K562 (cell line): ENCODE results near the gene TMEM87A. TPM values are rescaled to one million over a fixed set of nuclear protein-coding genes. Genes with fewer than 3 reads are reported as not detected.

Experiments used
- ATF1 ChIP-seq, 2 experiments: fragments of 450-650 bp in 1 of 2; IDR thresholded peaks; 2 replicates each; pipeline ENCODE4 v1.6.1; 2016; ENCODE audit warnings: missing compliant biosample characterization in 1 of 2, missing genetic modification characterization in 1 of 2
- CBX8 ChIP-seq: fragments of 200-600 bp; sonication (generic); IDR thresholded peaks from 2 replicates; pipeline ENCODE4 v1.6.1; 2012; ENCODE audit warnings: borderline replicate concordance, mixed run types, low read depth, mild to moderate bottlenecking, moderate library complexity, mixed read lengths, low read length, control low read depth, inconsistent platforms; ENCODE audit not compliant: poor library complexity, severe bottlenecking; ENCODE audit errors: extremely low read depth
- DNMT1 ChIP-seq: fragments of 450-650 bp; IDR thresholded peaks from 2 replicates; pipeline ENCODE4 v1.6.1; 2016; ENCODE audit warnings: antibody characterized with exemption, mild to moderate bottlenecking
- EWSR1 ChIP-seq: fragments of 450-650 bp; IDR thresholded peaks from 2 replicates; pipeline ENCODE4 v1.6.1; 2018; ENCODE audit warnings: borderline replicate concordance, mild to moderate bottlenecking, low read depth, moderate library complexity; ENCODE audit not compliant: partially characterized antibody
- FOXA1 ChIP-seq: fragments of 450-650 bp; IDR thresholded peaks from 2 replicates; pipeline ENCODE4 v1.6.1; 2016; ENCODE audit warnings: mild to moderate bottlenecking, borderline replicate concordance
- KDM1A ChIP-seq, 2 experiments: fragments of 450-650 bp; IDR thresholded peaks; 2 replicates each; pipeline ENCODE4 v1.6.1; 2016; ENCODE audit warnings: mild to moderate bottlenecking in 2 of 2
- SMARCA5 ChIP-seq: fragments of 450-650 bp; IDR thresholded peaks from 2 replicates; pipeline ENCODE4 v1.6.1; 2016
- SMC3 ChIP-seq: conservative IDR thresholded peaks from 2 replicates; pipeline ENCODE4 v1.6.1; 2011; ENCODE audit warnings: low read depth, low read length, improper control_type of control experiment; ENCODE audit not compliant: insufficient read depth
- SREBF2 ChIP-seq: sonication (generic); formaldehyde crosslinking; IDR thresholded peaks from 2 replicates; pipeline ENCODE4 v1.4.0; 2020; ENCODE audit warnings: mild to moderate bottlenecking, missing genetic modification reagents
- ZNF184 ChIP-seq: sonication (generic); formaldehyde crosslinking; IDR thresholded peaks from 2 replicates; pipeline ENCODE4 v1.5.0; 2020; ENCODE audit warnings: missing genetic modification reagents
- ZNF316 ChIP-seq: fragments of 450-650 bp; IDR thresholded peaks from 2 replicates; pipeline ENCODE4 v1.6.1; 2016
- ZNF699 ChIP-seq: fragments of 250-450 bp; sonication (Bioruptor Pico); IDR thresholded peaks from 2 replicates; pipeline ENCODE4 v1.8.0; 2021; ENCODE audit warnings: mild to moderate bottlenecking, moderate library complexity; ENCODE audit not compliant: insufficient replicate concordance
- ZNF76 ChIP-seq: fragments of 250-450 bp; sonication (Bioruptor Pico); IDR thresholded peaks from 2 replicates; pipeline ENCODE4 v1.4.0; 2020; ENCODE audit warnings: mild to moderate bottlenecking, moderate library complexity, borderline replicate concordance
- ZZZ3 ChIP-seq: fragments of 450-650 bp; IDR thresholded peaks from 2 replicates; pipeline ENCODE4 v1.6.1; 2016; ENCODE audit warnings: antibody characterized with exemption, mild to moderate bottlenecking, moderate library complexity
- polyA plus RNA-seq, 8 experiments: library from polyadenylated mRNA; depleted of rRNA in 4 of 8; stranded (reverse) in 5 of 8; unstranded in 3 of 8; fragments of >200 nt; fragmentation: Nextera tagmentation in 2 of 8; fragmentation: Illumina TruSeq in 1 of 8; extraction: Ambion mirVana in 2 of 8; extraction: Trizol in 1 of 8; gene quantifications; 2 replicates each; pipeline versions ENCODE4 v1.2.1 to v1.2.3, GENCODE V29; 2011 to 2014; ENCODE audit warnings: inconsistent platforms in 1 of 8, missing spikeins in 1 of 8
- total RNA-seq, 7 experiments: library from RNA; depleted of rRNA in 6 of 7; stranded (reverse); fragments of >200 nt in 6 of 7; fragmentation: Illumina TruSeq in 2 of 7; extraction: Trizol in 2 of 7; gene quantifications; 2 replicates each; pipeline versions ENCODE4 v1.2.1 to v1.2.3, GENCODE V29; 2011 to 2021; ENCODE audit warnings: low replicate concordance in 1 of 7
- TF ChIP-seq, protein P1 (sequence below): fragments of 250-450 bp; sonication (Bioruptor Pico); IDR thresholded peaks from 2 replicates; pipeline ENCODE4 v1.5.0; 2020; ENCODE audit warnings: mild to moderate bottlenecking, borderline replicate concordance
- TF ChIP-seq, protein P2 (sequence below): sonication (generic); formaldehyde crosslinking; IDR thresholded peaks from 2 replicates; pipeline ENCODE4 v1.8.0; 2023; ENCODE audit warnings: missing genetic modification reagents, mild to moderate bottlenecking, borderline replicate concordance
- TF ChIP-seq, protein P3 (sequence below): fragments of 250-450 bp; sonication (Bioruptor Pico); IDR thresholded peaks from 2 replicates; pipeline ENCODE4 v1.5.0; 2022; ENCODE audit warnings: mild to moderate bottlenecking

The TMEM87A gene
- total and polyA plus RNA-seq, 9 of the 15 experiments (the other 6 are each of a cell fraction or from before 2014, with no cell fraction given): 16.6 to 43.3 (median 29.6) TPM

DNA sequence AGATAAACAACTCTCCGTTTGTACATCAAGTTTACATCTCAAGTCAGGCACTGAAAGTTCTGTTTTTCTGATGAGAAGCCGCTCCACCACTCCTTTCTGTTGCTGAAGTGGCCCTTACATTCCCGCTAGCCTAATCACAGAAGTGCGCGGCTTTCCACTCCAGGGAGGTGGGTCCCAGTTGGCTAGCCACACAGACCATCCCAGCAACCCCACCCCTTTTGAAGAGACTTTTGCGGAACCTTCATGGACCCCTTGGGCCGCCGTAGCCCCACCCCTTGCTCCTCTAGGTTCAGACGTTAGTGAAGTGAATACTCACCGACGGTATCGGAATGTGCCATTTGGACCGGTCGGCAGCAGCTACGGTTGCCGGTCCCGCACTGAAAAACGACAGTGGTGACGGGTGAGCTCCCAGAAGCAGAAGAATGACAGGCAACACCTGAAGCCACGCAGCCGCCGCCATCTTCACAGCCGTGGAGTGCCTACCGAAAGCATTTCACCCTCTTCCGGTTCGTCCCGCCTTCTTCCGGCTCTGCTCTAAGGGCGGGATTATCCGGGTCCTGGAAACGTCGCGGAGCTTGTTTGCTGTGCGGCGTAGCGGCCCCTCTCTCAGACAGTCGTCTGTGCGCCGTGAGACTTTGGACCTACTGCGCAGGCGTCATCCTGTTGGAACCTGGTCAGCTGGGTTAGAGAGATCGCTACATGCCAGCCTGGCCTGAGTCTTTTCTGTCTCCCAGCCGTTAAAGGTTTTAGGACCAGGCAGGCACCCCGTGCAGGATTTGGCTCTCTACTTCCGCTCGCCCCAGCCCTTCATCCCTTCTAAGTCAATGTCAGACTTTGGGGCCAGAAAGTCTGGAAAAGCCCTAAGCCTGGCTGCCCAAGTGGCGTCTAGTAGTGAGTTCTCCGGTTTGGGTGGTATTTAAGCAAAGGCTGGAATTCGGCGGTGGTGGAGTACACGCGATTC is at the start of gene TMEM87A, which contains the start of gene GANC (continued):
- TF ChIP-seq ATF1 (CRISPR knock-in tag; IDR thresholded peaks at IDR 0.05) (no peak), ATF1 (tag; IDR thresholded peaks at IDR 0.05) (peak; percentile 90), EWSR1 (no peak), DNMT1 (no peak), FOXA1 (no peak), SMC3 (no peak), SREBF2 (CRISPR knock-in tag) (no peak), KDM1A (IDR thresholded peaks at IDR 0.05) (no peak), SMARCA5 (no peak), ZNF184 (CRISPR knock-in tag) (no peak), CBX8 (no peak), ZNF76 (CRISPR knock-in tag) (peak; percentile 55; the same call in 1 of the 2 replicates), ZZZ3 (peak; percentile 67; the same call in 1 of the 2 replicates), ZNF316 (no peak), ZNF699 (no peak)
- TF ChIP-seq, protein P1, sequence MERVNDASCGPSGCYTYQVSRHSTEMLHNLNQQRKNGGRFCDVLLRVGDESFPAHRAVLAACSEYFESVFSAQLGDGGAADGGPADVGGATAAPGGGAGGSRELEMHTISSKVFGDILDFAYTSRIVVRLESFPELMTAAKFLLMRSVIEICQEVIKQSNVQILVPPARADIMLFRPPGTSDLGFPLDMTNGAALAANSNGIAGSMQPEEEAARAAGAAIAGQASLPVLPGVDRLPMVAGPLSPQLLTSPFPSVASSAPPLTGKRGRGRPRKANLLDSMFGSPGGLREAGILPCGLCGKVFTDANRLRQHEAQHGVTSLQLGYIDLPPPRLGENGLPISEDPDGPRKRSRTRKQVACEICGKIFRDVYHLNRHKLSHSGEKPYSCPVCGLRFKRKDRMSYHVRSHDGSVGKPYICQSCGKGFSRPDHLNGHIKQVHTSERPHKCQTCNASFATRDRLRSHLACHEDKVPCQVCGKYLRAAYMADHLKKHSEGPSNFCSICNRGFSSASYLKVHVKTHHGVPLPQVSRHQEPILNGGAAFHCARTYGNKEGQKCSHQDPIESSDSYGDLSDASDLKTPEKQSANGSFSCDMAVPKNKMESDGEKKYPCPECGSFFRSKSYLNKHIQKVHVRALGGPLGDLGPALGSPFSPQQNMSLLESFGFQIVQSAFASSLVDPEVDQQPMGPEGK (CRISPR knock-in tag): no peak
- TF ChIP-seq, protein P2, sequence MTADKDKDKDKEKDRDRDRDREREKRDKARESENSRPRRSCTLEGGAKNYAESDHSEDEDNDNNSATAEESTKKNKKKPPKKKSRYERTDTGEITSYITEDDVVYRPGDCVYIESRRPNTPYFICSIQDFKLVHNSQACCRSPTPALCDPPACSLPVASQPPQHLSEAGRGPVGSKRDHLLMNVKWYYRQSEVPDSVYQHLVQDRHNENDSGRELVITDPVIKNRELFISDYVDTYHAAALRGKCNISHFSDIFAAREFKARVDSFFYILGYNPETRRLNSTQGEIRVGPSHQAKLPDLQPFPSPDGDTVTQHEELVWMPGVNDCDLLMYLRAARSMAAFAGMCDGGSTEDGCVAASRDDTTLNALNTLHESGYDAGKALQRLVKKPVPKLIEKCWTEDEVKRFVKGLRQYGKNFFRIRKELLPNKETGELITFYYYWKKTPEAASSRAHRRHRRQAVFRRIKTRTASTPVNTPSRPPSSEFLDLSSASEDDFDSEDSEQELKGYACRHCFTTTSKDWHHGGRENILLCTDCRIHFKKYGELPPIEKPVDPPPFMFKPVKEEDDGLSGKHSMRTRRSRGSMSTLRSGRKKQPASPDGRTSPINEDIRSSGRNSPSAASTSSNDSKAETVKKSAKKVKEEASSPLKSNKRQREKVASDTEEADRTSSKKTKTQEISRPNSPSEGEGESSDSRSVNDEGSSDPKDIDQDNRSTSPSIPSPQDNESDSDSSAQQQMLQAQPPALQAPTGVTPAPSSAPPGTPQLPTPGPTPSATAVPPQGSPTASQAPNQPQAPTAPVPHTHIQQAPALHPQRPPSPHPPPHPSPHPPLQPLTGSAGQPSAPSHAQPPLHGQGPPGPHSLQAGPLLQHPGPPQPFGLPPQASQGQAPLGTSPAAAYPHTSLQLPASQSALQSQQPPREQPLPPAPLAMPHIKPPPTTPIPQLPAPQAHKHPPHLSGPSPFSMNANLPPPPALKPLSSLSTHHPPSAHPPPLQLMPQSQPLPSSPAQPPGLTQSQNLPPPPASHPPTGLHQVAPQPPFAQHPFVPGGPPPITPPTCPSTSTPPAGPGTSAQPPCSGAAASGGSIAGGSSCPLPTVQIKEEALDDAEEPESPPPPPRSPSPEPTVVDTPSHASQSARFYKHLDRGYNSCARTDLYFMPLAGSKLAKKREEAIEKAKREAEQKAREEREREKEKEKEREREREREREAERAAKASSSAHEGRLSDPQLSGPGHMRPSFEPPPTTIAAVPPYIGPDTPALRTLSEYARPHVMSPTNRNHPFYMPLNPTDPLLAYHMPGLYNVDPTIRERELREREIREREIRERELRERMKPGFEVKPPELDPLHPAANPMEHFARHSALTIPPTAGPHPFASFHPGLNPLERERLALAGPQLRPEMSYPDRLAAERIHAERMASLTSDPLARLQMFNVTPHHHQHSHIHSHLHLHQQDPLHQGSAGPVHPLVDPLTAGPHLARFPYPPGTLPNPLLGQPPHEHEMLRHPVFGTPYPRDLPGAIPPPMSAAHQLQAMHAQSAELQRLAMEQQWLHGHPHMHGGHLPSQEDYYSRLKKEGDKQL (CRISPR knock-in tag): no peak
- TF ChIP-seq, protein P3, sequence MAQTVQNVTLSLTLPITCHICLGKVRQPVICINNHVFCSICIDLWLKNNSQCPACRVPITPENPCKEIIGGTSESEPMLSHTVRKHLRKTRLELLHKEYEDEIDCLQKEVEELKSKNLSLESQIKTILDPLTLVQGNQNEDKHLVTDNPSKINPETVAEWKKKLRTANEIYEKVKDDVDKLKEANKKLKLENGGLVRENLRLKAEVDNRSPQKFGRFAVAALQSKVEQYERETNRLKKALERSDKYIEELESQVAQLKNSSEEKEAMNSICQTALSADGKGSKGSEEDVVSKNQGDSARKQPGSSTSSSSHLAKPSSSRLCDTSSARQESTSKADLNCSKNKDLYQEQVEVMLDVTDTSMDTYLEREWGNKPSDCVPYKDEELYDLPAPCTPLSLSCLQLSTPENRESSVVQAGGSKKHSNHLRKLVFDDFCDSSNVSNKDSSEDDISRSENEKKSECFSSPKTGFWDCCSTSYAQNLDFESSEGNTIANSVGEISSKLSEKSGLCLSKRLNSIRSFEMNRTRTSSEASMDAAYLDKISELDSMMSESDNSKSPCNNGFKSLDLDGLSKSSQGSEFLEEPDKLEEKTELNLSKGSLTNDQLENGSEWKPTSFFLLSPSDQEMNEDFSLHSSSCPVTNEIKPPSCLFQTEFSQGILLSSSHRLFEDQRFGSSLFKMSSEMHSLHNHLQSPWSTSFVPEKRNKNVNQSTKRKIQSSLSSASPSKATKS (CRISPR knock-in tag): no peak
